ENCODE data around the gene TMEM40.
"Not testable (repeated sequence)": the region's sequence is repeated elsewhere in the genome, so short reads cannot be mapped to it uniquely, and the experiment has no call there.

The TMEM40 gene

GRCh38 chr3:12748477-12748876 lies 10.6 kb downstream of the TMEM40 start:
- DNase-seq = no peak

GRCh38 chr3:12746419-12746818 lies 12.6 kb downstream of the TMEM40 start:
- no peak for DNase-seq

DNA sequence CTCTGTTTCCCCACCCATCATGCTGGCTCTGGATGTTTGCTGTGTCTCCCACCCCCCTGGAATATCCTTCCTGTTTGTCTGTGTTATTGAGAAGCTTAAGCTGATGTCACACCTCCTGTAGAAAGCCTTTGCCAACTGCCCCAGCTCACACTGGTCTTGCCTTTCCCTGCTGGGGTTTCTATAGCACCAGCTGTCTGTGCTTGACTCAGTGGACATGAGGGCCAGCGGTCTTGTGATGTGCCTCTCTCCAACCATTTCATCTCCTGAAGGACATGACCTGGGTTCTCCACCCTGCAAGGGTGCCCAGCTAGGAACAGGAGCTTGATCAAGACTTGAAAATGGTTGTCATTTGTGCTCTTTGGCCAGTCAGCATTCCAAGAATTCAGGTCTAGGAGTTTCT lies 14.7 kb downstream of the TMEM40 start:
- DNase-seq = no peak

DNA sequence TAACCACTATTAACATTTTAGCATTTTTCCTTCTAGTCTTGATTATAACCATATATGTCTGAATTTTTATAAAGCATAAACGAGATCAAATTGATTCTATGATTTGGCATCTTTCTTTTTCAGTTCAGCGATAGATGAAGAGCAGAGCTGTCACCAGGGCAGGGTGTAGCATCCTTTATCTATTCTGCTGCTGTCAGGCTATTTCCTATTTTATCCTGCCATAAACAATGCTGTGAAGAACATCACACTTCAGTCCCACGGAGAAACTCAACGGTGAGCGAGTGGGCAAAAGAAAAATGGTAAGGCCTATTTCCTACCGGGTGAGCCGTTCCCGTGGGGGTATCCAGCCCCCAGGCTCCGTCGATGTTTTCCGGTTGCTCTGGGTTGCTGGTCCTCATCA lies 15.5 kb downstream of the TMEM40 start:
- no peak for DNase-seq

- DNase-seq = no peak
Measured at GRCh38 chr3:12742330-12743107, 16.5 kb downstream of the TMEM40 start.

GRCh38 chr3:12741209-12741608 lies 17.9 kb downstream of the TMEM40 start:
- no peak for DNase-seq

GRCh38 chr3:12737833-12738232 lies 21.2 kb downstream of the TMEM40 start:
- DNase-seq = no peak

- DNase-seq = no peak
Measured at GRCh38 chr3:12737319-12737718, 21.7 kb downstream of the TMEM40 start.

GRCh38 chr3:12734960-12735359 lies 24.1 kb downstream of the TMEM40 start:
- no peak for DNase-seq

DNA sequence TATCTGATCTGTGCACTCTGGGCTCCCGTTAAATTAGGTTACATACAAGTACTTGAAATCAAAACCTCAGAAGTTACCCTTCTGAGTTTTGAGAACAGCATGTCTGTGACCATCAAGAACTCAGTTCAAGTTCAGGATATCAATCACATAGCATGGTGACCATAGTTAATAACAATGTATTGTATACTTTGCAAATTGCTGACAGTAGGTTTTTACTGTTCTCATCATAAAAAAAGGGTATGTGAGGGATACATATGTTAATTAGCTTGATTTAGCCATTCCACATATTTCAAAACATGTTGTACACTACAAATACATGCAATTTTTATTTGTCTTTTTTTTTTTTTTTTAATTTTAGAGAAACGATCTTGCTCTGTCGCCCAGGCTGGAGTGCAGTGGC lies 25.5 kb downstream of the TMEM40 start:
- DNase-seq = no peak

DNA sequence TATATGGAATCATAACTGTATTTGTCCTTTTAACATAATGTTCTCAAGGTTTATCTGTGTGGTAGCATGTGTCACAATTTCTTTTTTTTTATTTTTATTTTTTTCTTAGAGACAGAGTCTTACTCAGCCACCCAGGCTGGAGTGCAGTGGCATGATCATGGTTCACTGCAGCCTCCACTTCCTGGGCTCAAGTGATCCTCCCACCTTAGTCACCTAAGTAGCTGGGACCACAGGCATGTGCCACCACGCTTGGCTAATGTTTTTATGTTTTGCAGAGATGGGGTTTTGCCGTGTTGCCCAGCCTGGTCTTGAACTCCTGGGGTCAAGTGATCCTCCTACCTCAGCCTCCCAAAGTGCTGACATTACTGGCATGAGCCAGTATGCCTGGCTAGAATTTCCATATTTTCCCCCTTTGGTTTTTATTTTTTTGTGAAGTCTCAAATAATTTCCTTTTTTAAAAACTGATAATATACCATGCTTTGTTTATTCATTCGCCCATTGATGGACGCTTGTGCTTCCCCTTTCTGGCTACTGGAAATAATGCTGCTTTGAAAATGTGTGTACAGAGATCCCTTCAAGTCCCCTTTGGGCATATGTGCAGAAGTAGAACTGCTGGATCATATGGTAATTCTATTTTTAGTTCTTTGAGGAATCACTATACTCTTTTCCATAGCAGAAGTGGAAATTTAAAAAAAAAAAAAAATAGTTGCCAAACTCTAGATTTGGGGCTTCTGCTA lies 28.4 kb downstream of the TMEM40 start:
- no peak for DNase-seq

DNA sequence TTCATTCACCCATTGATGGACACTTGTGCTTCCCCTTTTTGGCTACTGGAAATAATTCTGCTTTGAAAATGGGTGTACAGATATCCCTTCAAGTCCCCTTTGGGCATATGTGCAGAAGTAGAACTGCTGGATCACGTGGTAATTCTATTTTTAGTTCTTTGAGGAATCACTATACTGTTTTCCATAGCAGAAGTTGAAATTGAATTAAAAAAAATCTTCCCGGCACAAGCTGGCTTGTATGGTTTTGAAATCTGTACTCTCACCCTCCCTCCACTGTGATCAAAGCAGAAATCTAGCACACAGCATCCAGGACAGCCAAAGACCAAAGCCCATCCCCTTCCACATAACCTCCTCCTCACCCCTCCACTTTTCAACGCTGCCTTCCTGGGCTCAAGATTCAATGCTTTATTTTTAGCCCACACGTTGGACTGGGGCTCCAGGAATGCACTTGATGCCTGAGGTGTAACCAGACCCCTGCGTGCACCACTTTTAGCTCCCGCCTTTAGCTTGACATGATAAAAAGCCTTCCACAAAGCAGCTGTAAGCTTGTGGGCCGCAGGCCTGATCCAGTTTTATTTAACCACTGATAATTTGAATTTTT lies 29.9 kb downstream of the TMEM40 start:
- DNase-seq = peak; percentile 78

GRCh38 chr3:12727937-12728336 lies 31.1 kb downstream of the TMEM40 start:
- DNase-seq = no peak

DNA sequence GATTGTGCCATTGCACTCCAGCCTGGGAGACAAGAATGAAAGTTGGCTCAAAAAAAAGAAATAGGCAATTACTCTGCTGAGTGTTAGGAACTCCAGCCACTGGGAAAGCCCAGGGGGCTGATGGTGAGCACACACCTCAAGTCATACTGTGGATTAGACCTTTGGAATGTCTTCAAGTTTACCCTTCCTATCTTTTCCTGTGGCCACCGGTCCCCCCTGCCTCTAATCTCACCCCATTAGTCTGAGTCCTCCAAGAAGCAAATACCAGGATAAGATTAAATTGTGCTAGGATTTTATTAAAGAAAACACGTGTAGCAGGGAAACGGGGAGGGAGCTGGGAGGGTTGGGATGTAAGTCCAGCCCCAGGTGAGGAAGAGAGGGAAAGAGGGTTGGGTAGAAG lies 31.6 kb downstream of the TMEM40 start:
- DNase-seq = no peak

DNA sequence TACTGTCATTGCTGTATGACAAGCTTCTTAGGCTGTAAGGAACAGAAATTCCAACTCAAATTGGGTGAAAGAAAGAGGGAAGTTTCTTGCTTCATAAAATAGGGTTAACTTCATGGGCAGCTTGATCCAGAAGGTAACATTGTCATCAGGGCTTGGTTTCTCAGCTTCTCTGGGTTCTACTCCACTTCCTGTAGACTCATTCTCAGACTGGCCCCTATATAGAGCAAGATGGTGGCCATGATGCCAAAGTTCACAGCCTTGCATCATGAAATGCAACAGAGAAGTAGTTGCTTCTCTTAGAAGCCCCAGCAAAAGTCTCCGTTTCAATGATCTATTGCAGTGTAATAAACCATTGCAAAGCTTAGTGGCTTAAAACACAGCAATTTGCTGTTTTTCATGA lies 33.6 kb downstream of the TMEM40 start:
- DNase-seq = no peak

GRCh38 chr3:12724794-12725193 lies 34.3 kb downstream of the TMEM40 start:
- no peak for DNase-seq

DNA sequence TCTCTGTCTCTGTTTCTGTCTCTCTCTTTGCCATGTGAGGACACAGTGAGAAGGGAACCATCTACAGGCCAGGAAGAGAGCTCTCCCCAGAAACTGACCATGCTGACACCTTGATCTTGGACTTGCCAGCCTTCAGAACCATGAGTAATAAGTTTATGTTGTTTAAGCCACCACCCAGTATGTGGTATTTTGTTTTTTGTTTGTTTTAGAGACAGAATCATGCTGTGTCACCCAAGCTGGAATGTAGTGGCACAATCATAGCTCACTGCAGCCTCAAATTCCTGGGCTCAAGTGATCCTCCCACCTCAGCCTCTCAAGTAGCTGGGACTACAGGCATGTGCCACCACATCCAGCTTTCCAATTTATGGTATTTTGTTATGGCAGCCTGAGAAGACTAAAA lies 35.7 kb downstream of the TMEM40 start:
- DNase-seq = not testable (repeated sequence)

DNA sequence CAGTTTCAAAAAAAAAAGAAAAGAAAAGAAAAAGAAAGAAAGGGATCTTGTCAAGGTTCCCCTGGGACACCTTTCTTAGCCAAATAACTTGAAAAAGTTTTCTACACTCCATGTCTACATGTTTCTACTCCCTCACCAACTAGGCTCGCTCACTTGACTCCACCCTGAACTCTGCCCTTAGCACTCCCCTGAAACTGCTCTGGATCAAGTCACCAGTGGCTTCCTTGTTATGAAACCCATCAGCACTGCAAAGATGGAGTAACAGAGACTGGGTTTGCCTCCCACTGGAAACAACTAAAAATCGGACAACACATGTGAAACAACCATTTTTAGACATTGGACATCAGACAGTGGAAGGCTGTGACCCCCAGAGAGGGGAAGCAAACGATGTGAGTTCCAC lies 36.8 kb downstream of the TMEM40 start:
- DNase-seq = no peak

DNA sequence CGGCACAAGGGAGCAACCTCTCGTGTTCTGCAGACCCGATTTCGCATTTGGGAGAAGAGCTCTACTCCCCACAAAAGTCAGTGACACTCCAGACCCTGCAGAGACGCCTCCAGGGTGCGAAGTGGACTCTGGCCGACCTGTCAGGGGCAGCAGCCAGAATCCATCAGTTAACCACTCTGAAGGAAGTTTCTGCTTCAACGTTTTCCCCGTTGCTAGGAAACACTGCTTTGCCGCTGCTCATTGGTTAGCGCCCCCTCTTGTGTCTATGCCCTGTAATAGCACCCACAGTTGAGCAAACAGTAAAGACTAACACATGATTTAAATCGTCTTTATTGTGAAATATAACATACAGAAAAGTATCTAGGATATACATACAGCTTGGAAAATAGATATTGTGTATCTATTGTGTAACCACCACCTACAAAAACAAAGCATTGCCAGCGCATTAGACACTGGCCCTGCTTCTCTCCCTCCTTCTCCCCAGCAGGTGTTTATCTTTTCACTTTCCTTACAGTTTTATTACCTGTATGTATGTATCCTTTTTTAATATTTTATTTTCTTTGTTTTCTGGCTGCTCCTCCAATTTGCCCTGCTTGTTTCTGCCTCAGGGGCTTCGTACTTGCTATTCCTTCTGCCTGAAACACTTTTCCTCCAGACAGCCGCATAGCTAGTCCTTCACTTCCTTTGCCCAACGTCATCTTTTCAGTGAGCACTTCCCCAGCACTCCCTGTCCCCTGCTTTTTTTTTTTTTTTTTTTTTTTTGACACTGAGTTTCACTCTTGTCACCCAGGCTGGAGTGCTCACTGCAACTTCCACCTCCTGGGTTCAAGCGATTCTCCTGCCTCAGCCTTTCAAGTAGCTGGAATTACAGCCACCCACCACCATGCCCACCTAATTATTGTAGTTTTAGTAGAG lies 38.8 kb downstream of the TMEM40 start:
- DNase-seq = peak; percentile 80

DNA sequence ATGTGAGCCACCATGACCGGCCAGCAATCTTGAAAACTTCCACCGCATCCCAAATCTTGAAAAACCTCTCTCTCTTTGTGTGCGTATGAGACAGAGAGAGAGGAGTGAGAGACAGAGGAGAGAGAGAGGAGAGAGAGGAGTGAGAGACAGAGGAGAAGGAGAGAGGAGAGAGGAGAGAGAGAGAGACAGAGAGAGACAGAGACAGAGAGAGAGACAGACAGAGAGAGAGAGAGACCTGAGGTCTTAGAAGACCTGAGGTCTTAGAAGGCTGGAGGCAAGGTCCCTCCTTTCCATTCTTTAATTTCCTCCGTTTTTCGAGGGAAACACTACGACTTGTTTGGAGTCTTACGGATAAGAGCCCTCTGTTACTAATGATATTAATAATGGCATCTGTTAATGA lies 39.5 kb downstream of the TMEM40 start:
- no peak for DNase-seq

DNA sequence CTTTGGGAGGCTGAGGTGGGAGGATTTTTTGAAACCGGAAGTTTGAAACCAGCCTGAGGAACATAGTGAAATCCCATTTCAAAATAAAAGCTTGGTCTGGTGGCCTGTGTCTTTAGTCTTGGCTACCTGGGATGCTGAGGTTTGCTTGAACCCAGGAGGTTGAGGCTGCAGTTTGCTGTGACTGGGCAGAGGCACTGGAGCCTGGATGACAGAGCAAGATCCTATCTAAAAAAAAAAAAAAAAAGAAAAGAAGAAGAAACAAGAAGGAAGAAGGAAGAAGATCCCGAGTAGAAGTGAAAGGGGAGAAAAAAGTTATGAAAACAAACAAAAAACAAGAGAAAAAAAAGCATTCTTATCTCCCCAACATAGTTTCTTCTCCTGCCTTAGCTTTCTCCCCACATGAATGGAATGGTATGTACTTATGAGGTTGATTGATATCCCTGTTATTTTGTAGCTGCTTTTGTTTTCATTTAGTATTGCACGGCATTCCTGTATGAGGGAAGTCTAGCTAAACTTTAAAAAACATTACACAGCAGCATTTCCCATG lies 42.4 kb downstream of the TMEM40 start:
- DNase-seq = no peak

GRCh38 chr3:12714278-12714677 lies 44.8 kb downstream of the TMEM40 start:
- no peak for DNase-seq

DNA sequence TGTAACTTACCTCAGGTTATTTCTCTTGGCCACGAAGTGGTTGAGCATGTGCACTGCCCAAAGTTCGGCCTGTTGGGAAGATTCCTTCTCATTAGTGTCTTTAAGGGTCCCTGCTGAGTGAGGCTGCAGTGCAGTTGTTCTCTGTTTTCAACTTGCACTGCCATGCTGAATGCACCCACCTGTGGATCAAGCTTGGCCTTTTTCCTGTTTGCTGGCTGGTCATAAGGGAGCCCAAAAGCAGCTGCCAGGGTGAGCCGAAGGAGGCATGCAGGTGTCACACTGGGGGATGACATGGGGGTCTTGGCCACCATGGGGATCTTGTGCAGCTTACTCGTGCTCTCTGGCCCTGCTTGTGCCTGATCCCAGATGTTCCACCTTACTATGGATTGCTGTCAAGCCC lies 49.0 kb downstream of the TMEM40 start:
- DNase-seq = no peak
